Activated CD4-positive, alpha-beta T cell treated with anti-CD3 and anti-CD28 coated beads, Interleukin-2, amount 10 ng/mL, durations not matched to agents 7 days and 5 days (primary cell): ENCODE measurements around the gene IL1R1. TPM values are rescaled to one million over a fixed set of nuclear protein-coding genes. Genes with fewer than 3 reads are reported as not detected.

ENCODE experiments used
- CTCF ChIA-PET: fragments of 350-600 bp; sonication (Branson Sonifier 250); formaldehyde crosslinking; loops from one replicate; lab custom pipeline; 2021; ENCODE audit warnings: antibody characterized with exemption; lab: Charles Lee
- POLR2A ChIA-PET: fragments of 350-600 bp; sonication (Branson Sonifier 250); formaldehyde crosslinking; loops from one replicate; lab custom pipeline; 2021; ENCODE audit warnings: antibody characterized with exemption; lab: Charles Lee
- DNase-seq: peaks from one replicate; pipeline ENCODE4 v3.0.0-alpha.2; 2020
- H3K27ac Mint-ChIP-seq: one replicate; pipeline ENCODE4 v1.8.0; 2021; ENCODE audit warnings: mild to moderate bottlenecking, moderate library complexity, mixed read lengths
- H3K27me3 Mint-ChIP-seq: one replicate; pipeline ENCODE4 v1.8.0; 2021; ENCODE audit warnings: mixed read lengths
- H3K36me3 Mint-ChIP-seq: one replicate; pipeline ENCODE4 v1.8.0; 2021; ENCODE audit warnings: low read depth, mixed read lengths
- H3K4me1 Mint-ChIP-seq: one replicate; pipeline ENCODE4 v1.8.0; 2021; ENCODE audit warnings: mixed read lengths
- H3K4me3 Mint-ChIP-seq: one replicate; pipeline ENCODE4 v1.8.0; 2021; ENCODE audit warnings: mild to moderate bottlenecking, moderate library complexity, mixed read lengths
- H3K9me3 Mint-ChIP-seq: one replicate; pipeline ENCODE4 v1.8.0; 2021; ENCODE audit warnings: mixed read lengths
- total RNA-seq, 2 experiments: library from RNA; stranded (reverse); gene quantifications; one replicate each; pipeline ENCODE4 v1.2.3, GENCODE V29; 2021

The IL1R1 gene
- total RNA-seq, 2 experiments from 2014 or later: 0.81 to 1.3 TPM

DNA sequence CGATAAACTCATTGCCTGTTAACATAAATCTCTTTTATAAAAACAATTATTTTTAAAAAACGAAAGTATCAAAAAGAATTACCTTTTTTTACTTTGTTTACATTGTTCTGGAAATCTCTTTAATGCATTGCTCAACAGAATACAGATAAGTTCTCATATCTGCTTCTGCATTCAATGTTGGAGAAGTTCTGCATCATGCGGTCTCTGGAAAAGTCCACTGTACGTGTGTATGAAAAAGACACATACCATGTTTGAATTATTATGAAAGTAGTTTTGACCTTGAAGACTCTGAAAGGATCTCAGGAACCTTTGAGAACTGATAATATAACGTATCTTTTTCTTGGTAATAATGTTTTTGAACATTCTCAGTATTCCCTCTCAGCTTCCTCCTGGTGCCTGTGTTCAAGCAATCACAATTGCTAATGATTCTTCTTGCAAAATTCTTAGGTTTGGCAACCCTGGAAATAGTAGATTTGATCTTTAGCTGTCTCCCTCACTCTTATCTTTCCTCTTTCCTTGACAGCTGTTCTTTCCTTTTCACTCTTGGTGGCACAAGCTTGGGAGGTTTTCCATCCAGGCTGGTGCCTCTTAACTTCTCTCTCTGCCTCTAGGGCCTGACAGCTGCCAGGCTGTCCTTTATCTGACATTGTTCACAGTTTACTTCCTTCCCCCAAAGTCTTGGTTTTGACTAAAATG is 12.4 kb upstream of the IL1R1 start:
- H3K9me3 Mint-ChIP-seq: peaks cover 23% of the 10 kb centered on the region
- no peak overlapping the region for H3K4me3 Mint-ChIP-seq
- DNase-seq: no peak
- POLR2A ChIA-PET: no interaction called here
- H3K36me3 Mint-ChIP-seq: peaks cover 4% of the 10 kb centered on the region
- CTCF ChIA-PET: interaction anchor here (1.1 to 1.3 kb wide), 2 partner anchors 18 to 36 kb away, joined by 3 to 4 read pairs; no protein-coding TSS in a partner anchor
- no peak overlapping the region for H3K27ac Mint-ChIP-seq
- H3K27me3 Mint-ChIP-seq: no peaks in the 10 kb centered on the region
- peaks cover 7% of the 10 kb centered on the region for H3K4me1 Mint-ChIP-seq

DNA sequence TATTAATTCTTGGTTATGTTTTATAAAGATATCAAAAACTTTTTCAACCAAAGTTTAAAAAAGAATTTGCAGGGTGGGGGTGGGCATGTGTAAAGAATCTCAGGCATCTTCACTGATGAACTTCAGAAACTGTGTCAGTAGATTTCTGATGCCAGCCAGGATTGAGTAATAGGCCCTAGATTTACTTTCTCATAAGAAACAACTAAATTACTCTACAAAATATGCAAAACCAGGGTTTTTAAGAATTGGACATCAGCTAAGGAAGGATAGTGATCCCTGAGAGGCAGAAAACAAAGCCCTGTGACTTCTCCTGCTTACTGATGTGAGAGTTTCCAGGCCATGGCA is 11.9 kb upstream of the IL1R1 start:
- POLR2A ChIA-PET: no interaction called here
- Mint-ChIP-seq H3K27me3 (no peaks in the 10 kb centered on the region), H3K36me3 (peaks cover 2% of the 10 kb centered on the region), H3K4me1 (peaks cover 7% of the 10 kb centered on the region), H3K9me3 (peaks cover 18% of the 10 kb centered on the region), H3K27ac (no peak overlapping the region), H3K4me3 (no peak overlapping the region)
- no peak for DNase-seq
- CTCF ChIA-PET: interaction anchor here (1.3 kb wide), 1 partner anchor 35 kb away, joined by 3 read pairs; no protein-coding TSS in a partner anchor

DNA sequence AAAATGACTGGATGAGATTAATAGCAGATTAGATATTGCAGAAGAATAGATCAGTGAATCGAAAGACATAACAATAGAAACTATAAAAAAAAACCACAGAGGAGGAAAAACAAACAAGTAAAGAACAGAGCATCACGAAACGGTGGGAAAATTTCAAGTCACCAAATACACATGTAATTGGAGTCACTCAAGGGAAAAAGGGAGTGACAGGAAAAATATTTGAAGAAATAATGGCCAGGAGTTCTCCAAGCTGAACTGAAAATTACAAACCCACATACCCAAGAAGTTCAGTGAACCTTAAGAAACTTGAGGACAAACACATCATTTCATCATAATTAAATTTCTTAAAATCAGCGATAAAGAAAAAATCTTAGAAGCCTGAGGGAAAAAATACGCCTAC is 11.0 kb upstream of the IL1R1 start:
- Mint-ChIP-seq H3K36me3 (peaks cover 2% of the 10 kb centered on the region), H3K27ac (no peak overlapping the region), H3K9me3 (peaks cover 16% of the 10 kb centered on the region), H3K4me1 (peaks cover 7% of the 10 kb centered on the region), H3K4me3 (no peak overlapping the region), H3K27me3 (no peaks in the 10 kb centered on the region)
- ChIA-PET CTCF (interaction anchor here (1.3 kb wide), 1 partner anchor 10 kb away, joined by 4 read pairs; no protein-coding TSS in a partner anchor), POLR2A (no interaction called here)
- DNase-seq: no peak

DNA sequence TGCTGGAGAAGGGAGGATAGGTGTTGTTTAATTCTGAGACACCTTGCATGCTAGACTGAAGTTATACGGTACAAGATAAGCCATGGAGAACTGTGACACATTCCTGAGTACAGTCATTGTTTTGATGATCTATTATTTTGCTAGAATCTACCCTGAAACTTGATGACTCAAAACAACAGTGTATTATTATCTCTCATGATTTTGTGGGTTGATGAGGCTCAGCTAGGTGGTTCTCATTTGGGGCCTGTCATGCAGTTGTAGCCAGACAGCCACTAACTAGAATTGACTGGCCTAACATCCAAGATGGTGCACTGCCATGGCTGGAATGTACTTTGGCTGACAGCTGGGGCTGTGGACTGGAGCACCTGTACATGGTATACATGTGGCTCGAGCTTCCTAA is 5.4 kb upstream of the IL1R1 start:
- Mint-ChIP-seq H3K4me1 (peaks cover 23% of the 10 kb centered on the region), H3K4me3 (no peak overlapping the region), H3K36me3 (peaks cover 2% of the 10 kb centered on the region), H3K27me3 (peaks cover 14% of the 10 kb centered on the region), H3K9me3 (peaks cover 11% of the 10 kb centered on the region), H3K27ac (no peak overlapping the region)
- ChIA-PET POLR2A (no interaction called here), CTCF (interaction anchor here (0.6 to 1.2 kb wide), 5 partner anchors 11 to 54 kb away, joined by 3 to 4 read pairs (median 3); no protein-coding TSS in a partner anchor)
- DNase-seq: no peak

DNA sequence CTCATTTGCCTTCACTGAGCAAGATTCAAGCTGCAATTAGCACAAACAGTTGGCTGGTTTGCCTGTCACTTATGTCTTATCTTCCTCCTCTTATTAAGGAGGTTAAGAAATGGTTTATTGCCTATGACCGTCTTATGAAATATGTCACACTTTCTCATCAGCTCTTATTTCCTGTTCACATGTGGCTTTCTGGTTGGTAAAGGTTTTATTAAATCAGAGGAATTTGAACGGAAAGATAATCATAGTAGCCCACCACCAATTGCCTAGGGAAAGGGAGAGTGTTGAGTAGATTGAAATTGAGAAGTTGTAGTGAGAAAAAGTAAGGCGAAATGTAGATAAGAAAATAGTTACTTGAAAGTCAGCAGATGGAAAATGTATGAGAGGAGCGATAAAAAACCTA is 4.2 kb upstream of the IL1R1 start:
- Mint-ChIP-seq H3K4me1 (peaks cover 28% of the 10 kb centered on the region), H3K27me3 (peaks cover 20% of the 10 kb centered on the region), H3K9me3 (peaks cover 16% of the 10 kb centered on the region), H3K36me3 (peaks cover 2% of the 10 kb centered on the region), H3K27ac (no peak overlapping the region), H3K4me3 (no peak overlapping the region)
- POLR2A ChIA-PET: no interaction called here
- CTCF ChIA-PET: interaction anchor here (1.2 kb wide), 1 partner anchor 13 kb away, joined by 3 read pairs; no protein-coding TSS in a partner anchor
- DNase-seq: no peak

DNA sequence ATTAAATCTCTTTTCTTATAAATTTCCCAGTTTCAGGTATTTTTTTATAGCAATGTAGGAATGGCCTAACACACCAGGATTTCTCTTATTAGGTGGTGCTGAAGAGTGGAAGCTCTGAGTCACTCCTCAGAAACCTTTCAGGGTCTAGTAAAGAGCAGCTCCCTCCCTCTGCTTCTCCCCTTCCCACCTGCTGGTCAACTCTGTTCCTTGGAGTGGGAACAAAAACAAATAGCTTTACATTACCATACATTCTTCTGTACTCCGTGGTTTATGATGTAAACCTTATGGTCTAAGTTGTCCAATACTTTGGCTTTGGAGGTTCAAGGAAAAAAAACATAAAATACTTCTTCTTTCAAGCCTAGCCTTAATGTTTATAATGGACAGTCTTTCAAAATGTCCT is 2.7 kb upstream of the IL1R1 start:
- ChIA-PET POLR2A (no interaction called here), CTCF (no interaction called here)
- Mint-ChIP-seq H3K27me3 (peaks cover 20% of the 10 kb centered on the region), H3K4me3 (no peak overlapping the region), H3K36me3 (peaks cover 7% of the 10 kb centered on the region), H3K27ac (no peak overlapping the region), H3K9me3 (peaks cover 20% of the 10 kb centered on the region), H3K4me1 (peaks cover 28% of the 10 kb centered on the region)
- no peak for DNase-seq

DNA sequence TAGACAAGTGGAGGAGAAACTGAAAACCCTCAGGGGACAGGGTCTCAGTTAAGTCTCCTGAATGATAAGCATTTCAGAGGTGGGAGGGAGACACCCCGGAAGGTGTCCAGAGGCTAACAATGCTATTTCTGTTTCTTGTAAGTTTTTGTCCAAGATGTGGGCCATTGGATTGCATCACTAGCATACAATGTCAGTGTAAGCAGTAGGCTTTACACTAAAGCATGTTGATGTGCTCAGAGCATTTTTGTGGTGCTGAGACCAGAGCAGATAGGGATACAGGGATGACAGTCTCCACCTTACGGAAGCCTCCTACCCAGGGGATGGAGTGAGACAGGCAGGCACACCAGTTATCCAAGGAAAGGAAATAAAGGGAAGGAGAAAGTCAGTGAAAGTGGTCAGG is 2.2 kb upstream of the IL1R1 start:
- no peak overlapping the region for H3K4me3 Mint-ChIP-seq
- ChIA-PET CTCF (no interaction called here), POLR2A (no interaction called here)
- H3K9me3 Mint-ChIP-seq: peaks cover 24% of the 10 kb centered on the region
- H3K27ac Mint-ChIP-seq: no peak overlapping the region
- H3K27me3 Mint-ChIP-seq: peaks cover 20% of the 10 kb centered on the region
- peaks cover 28% of the 10 kb centered on the region for H3K4me1 Mint-ChIP-seq
- no peak for DNase-seq
- peaks cover 10% of the 10 kb centered on the region for H3K36me3 Mint-ChIP-seq

DNA sequence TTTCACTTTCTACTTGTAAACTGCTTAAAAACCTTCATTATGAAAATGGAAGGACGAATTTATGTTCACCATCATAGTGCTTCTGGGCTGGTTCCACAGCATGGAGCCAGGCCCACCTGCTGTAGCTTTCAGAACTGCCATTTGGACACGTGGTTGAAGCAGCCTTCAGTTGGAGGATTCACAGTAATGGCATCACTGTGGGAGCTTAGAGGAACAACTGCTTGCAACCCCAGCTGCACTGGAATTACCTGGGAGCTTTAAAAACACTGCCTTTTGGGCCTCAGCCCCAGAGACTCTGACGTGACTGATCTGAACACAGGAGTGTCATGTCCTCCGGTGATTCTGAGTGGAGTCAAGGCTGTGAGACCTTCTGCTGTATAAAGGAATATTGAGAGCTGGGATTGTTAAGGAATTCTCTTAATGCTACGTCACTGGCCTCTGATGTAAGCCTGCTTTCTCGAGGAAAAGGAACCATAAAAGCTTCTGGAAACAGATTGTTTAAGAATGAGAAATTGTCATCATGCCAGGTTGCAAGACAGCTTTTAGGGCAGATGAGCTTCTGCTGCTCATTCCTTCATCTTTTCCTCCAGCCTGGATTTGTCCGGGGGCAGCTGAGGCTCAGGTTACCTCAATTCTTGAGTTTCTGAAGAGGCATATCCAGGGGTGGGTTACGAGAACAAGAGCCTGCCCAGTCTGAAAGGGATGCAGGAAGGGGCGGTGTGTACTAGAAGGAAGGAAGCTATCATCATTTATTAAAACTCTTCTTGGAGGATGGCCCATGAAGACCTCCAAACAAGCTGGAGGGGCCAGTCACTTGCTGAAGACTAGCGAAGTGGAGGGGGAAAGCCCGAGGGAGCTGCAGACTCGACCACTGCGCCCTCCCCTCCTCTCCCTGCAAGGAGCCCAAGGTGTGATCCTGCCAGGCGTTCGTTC is 1.3 kb upstream of the IL1R1 start:
- CTCF ChIA-PET: interaction anchor here (1.1 to 1.2 kb wide), 2 partner anchors 9 to 15 kb away, joined by 4 to 5 read pairs; no protein-coding TSS in a partner anchor
- H3K4me1 Mint-ChIP-seq: peaks cover 28% of the 10 kb centered on the region
- no peak overlapping the region for H3K4me3 Mint-ChIP-seq
- DNase-seq: no peak
- H3K9me3 Mint-ChIP-seq: peaks cover 31% of the 10 kb centered on the region
- H3K27ac Mint-ChIP-seq: no peak overlapping the region
- peaks cover 20% of the 10 kb centered on the region for H3K27me3 Mint-ChIP-seq
- POLR2A ChIA-PET: no interaction called here
- peaks cover 15% of the 10 kb centered on the region for H3K36me3 Mint-ChIP-seq

DNA sequence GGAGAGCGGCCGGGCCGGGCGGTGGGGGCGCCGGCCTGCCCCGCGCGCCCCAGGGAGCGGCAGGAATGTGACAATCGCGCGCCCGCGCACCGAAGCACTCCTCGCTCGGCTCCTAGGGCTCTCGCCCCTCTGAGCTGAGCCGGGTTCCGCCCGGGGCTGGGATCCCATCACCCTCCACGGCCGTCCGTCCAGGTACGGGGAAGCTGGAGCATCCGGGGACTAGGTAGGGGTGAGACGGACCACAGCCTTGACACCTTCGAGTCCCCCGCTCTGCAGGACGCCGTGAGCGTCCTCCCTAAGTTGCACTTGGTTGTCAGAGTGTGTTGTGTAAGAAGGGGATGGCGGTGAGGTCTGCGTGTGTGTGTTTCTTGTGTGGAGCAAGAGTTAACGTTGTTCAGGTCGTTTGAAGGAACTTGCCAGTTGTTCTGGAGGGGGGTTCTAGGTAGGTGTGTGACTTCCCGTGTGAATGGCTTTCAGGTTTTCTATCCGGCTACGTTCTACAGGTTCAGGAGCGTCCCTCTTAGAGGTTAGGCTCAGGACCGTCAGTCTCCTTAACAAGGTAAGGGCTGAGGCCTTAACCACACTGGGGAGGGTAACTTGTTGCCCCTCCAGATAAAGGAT is 393 bp downstream of the IL1R1 start:
- ChIA-PET POLR2A (no interaction called here), CTCF (interaction anchor here (0.9 to 1.2 kb wide), 2 partner anchors 15 to 16 kb away, joined by 3 to 5 read pairs; no protein-coding TSS in a partner anchor)
- DNase-seq: no peak
- Mint-ChIP-seq H3K9me3 (peaks cover 39% of the 10 kb centered on the region), H3K4me1 (peaks cover 24% of the 10 kb centered on the region), H3K36me3 (peaks cover 15% of the 10 kb centered on the region), H3K27ac (no peak overlapping the region), H3K4me3 (peak overlapping the region; percentile 59), H3K27me3 (peaks cover 20% of the 10 kb centered on the region)

DNA sequence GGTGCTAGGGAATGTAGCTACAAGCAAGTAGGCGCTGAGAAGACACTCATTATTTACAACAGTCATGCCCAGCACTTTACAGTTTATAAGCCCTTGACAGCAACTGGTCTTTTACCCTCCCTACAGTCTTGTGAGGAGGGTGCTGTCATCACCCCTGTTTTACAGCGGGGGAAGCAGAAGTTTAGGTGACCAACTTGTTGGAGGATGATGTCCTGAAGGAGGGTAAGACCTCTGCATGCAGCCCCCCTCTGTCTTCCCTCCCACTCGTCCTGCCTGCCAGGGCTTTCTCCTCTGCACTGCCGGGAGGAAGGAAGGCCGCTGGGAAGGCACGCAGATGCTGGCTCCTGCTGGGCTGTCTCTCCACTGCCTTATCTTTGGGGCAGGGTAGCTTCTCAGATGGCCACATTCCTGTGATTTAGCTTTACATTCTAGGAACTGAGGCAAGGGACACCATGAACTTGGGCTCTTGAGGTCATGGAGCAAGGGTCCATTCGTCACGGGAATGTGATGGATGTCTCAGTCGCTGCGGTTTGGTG is 972 bp downstream of the IL1R1 start:
- CTCF ChIA-PET: interaction anchor here (0.9 to 1.2 kb wide), 2 partner anchors 10 to 14 kb away, joined by 3 read pairs; no protein-coding TSS in a partner anchor
- Mint-ChIP-seq H3K27ac (no peak overlapping the region), H3K4me3 (peak overlapping the region; percentile 59), H3K4me1 (peaks cover 18% of the 10 kb centered on the region), H3K9me3 (peaks cover 42% of the 10 kb centered on the region), H3K36me3 (peaks cover 15% of the 10 kb centered on the region), H3K27me3 (peaks cover 20% of the 10 kb centered on the region)
- no peak for DNase-seq
- POLR2A ChIA-PET: no interaction called here

DNA sequence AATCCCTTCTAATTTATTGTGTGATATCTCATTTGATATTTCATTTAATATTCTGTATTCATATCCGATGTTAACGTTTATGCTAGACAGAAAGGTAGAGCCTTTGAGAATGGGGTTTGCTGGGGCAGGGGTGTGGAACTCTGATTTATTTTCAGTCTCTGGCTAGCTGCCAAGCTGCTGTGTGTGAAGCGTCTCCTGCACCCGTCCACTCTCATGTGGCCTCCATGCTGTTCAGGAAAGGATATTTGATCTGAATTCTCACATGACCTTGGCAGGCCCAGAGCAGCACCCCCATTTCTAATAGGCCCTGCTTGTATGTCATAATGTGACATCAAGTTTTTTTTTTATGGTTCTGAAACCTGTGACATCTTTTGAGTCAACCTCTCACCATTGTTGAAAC is 1.6 kb downstream of the IL1R1 start:
- H3K4me1 Mint-ChIP-seq: peaks cover 17% of the 10 kb centered on the region
- no peak for DNase-seq
- peaks cover 48% of the 10 kb centered on the region for H3K9me3 Mint-ChIP-seq
- ChIA-PET CTCF (interaction anchor here (1.2 kb wide), 1 partner anchor 9 kb away, joined by 3 read pairs; no protein-coding TSS in a partner anchor), POLR2A (no interaction called here)
- peaks cover 20% of the 10 kb centered on the region for H3K27me3 Mint-ChIP-seq
- H3K36me3 Mint-ChIP-seq: peaks cover 19% of the 10 kb centered on the region
- no peak overlapping the region for H3K4me3 Mint-ChIP-seq
- H3K27ac Mint-ChIP-seq: no peak overlapping the region

DNA sequence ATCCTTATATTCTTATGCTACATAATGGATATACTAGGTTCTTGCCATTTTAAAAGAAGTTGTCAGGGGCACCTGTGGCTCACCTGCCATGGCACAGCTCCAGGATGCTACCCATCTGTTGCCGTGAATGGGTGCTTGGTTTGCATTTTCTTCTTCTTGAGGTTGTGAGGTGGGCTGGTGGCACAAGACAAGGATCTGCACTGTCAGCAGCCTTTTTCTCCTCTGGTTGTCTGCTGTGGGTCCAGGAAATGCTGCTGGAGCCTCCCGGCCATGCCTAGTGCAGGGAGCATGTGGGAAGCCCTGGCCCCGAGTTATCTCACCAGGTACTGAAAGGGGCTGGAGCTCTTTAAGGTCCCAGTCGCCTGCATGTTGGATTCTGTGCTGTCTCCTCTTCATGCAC is 2.6 kb downstream of the IL1R1 start:
- peaks cover 19% of the 10 kb centered on the region for H3K36me3 Mint-ChIP-seq
- ChIA-PET CTCF (interaction anchor here (0.8 to 2.2 kb wide), 3 partner anchors 8 to 69 kb away, joined by 3 to 5 read pairs (median 3); no protein-coding TSS in a partner anchor), POLR2A (no interaction called here)
- peaks cover 20% of the 10 kb centered on the region for H3K27me3 Mint-ChIP-seq
- H3K9me3 Mint-ChIP-seq: peaks cover 53% of the 10 kb centered on the region
- no peak overlapping the region for H3K27ac Mint-ChIP-seq
- no peak overlapping the region for H3K4me3 Mint-ChIP-seq
- no peak for DNase-seq
- H3K4me1 Mint-ChIP-seq: peaks cover 12% of the 10 kb centered on the region
